ENCODE data around the gene BMP2K.

Gene BMP2K

DNA sequence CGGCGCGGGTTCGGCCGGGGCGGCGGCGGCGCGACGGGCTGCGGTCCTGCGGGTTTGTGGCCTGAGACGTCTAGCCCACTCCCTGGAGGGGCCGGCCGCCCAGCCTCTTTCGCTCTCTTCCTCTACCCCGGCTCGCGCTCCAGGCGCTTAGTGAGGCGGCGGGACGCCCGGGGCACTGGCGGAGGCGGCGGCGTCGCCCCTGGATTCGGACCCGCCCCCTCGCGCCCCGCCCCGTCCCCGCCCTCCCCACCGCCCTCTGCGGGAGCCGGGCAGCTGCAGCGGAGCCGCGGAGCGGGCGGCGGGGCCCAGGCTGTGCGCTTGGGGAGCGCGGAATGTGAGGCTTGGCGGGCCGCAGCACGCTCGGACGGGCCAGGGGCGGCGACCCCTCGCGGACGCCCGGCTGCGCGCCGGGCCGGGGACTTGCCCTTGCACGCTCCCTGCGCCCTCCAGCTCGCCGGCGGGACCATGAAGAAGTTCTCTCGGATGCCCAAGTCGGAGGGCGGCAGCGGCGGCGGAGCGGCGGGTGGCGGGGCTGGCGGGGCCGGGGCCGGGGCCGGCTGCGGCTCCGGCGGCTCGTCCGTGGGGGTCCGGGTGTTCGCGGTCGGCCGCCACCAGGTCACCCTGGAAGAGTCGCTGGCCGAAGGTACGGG lies at the start of gene BMP2K:
Gene BMP2K, plus strand, starts transcription at position 272 of the 650 bp plus-strand sequence. Its CDS starts 194 bp downstream, at position 466.
- peak; percentile 92 for DNase-seq (ENCODE audit: low spot score)

- no peak for DNase-seq (ENCODE audit: low spot score)
These were observed 49.6 kb upstream of the BMP2K start for GRCh38 chr4:78726546-78726945.

DNA sequence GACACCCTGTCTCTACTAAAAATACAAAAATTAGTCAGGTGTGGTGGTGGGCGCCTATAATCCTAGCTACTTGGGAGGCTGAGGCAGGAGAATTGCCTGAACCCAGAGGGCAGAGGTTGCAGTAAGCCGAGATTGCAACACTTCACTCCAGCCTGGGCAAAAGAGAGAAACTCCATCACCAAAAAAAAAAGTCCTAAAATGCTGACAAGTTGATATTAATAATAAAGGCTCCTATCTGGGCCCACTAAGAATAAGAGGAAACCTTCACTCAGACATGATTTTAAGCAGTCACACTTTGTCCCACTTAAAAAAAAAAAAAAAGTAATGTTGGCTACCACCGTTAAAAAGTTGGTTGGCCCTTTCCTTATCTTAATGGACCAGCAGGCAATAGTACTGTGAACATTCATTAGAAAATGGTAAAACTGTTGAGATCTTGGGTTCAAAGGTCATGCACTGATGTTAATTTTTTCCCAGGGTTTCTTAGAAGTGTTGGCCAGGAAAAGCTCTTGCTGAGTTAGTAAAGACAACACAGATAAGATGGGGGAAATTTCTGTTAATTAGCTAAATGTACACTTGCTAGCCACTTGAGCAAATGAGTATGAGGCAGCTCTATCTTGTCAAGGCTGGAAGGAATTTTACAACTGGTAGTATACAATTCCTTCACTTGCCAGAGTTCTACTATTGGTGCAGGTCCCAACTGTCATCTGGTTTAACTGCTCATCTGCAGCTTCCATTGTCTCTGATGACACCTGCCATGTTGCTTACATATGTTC lies 43.6 kb upstream of the BMP2K start:
- DNase-seq (ENCODE audit: low spot score) = no peak

DNA sequence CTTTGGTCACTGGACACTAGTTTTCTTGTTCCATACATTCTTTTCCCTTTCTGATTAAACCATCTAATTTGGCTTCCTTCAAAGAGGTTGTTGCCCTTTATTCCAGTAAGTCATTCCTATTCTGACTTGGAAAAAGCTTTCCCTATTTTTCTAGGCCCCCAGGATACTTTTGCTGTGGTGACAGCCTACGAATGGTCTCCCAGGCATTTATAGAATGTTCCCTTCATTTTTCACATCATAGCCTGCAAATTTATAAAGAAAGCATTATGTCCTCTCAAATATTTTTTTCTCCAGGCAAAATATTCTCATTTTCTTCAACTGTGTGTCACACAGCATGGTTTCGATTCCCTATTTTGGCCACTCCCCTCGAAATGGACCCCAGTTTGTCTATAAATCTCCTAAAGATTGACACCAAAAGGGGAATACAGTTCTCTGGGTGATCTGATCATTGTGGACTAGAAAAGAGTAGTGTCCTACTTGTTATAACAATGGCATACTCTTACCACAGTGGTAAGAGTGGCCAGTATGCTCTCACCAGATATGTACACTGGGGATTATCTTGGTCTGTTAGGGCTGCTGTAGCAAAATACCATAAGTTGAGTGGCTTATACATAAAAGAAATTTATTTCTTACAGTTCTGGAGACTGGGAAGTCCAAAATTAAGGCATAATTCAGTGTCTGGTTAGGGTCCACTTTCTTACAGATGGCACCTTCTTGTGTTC lies 41.5 kb upstream of the BMP2K start:
- no peak for DNase-seq (ENCODE audit: low spot score)

- DNase-seq (ENCODE audit: low spot score) = no peak
These were observed 40.5 kb upstream of the BMP2K start for GRCh38 chr4:78735697-78736096.

GRCh38 chr4:78737035-78737434 lies 39.1 kb upstream of the BMP2K start:
- DNase-seq (ENCODE audit: low spot score) = no peak

GRCh38 chr4:78737973-78738372 lies 38.2 kb upstream of the BMP2K start:
- DNase-seq (ENCODE audit: low spot score) = no peak

DNA sequence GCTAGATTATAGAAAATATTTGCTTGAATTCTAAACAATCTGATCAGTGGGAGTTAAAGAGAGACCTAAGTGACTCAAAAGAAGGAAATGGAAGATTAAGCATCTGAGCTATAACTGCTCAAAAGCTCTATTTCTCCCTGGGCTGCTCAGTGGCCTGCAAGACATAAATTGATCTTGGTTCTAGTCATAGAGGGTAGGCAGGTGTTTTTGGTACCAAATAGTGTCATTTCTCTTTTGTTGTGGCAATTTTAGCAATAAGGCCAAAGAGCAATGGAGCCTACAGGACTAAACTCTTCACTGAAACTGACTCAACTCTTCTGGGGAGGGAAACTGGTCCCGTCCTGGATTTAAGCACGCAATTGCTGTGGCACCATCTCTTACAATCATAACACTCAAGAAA lies 33.9 kb upstream of the BMP2K start:
- no peak for DNase-seq (ENCODE audit: low spot score)

DNA sequence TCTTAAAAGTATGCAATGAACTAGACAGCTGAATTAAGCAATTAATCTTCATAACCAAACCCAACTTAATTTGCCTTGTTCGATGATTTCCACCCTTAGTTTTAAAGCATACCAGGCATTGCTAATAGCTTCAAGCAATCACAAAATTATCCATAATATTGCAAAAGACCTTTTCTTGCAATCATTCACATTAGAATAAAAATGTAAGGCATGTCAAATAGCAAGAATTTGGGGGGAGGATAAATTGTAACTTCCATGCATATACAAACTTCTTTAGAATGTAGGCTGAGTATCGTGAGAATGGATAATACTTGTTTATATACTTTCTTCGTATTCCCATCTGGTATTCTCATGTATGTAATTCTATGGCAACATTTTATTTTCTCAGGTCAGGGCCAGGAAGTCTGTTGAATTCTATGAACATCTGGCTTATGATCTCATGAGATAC lies 28.7 kb upstream of the BMP2K start:
- DNase-seq (ENCODE audit: low spot score) = no peak

- DNase-seq (ENCODE audit: low spot score) = no peak
These were observed 27.8 kb upstream of the BMP2K start for GRCh38 chr4:78748381-78748780.

DNA sequence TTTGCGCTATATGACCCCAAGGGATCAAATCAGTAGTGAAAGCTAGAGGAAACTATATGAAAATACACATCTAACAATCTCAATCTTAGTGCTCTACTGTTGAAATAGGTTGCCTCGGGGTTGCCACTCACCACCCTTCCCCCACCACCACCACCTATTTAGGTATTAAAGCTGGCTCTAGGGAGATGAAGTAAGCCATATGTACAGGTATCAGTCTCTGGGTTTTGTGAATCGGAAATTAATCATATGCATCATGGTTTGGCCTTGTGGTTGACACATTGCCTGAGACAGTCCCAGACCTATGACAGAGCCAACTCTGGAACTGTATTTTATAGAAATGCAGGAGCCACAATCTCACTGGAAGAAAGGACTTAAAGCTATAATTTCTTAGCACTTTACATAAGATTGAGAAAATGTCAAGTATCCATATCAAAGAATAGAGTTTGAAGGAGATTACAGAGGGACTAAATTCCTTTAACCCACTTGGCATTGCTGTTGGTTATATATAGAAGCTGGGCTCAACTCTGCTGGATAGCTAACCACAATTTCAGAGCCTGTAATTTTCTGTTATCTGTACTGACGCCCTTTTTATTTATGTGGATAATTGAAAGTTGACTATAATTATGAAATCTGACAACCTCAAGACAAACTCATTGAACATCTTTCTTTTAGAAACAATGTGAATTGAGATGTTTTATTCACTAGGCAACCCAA lies 26.7 kb upstream of the BMP2K start:
- DNase-seq (ENCODE audit: low spot score) = no peak

GRCh38 chr4:78749972-78750727 lies 26.0 kb upstream of the BMP2K start:
- no peak for DNase-seq (ENCODE audit: low spot score)

DNA sequence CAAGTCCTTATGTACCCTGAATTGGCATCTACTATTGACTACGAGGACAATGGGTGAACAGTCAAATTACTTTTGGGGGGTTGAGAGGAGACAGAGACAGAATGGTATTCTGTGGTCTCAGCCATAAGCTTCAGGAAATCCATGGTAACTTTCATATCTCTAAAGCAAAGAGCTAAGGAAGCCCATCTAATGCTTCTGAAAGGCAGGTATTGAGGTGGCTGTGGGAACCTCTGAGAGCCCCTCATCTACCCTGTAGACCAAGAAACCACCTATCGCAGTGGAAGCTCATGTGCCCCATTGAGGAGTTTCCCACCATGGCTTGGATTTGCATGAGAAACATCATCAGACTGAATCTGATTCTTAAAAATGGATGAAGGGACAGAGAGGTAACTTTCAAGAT lies 23.1 kb upstream of the BMP2K start:
- no peak for DNase-seq (ENCODE audit: low spot score)

GRCh38 chr4:78754872-78755271 lies 21.3 kb upstream of the BMP2K start:
- DNase-seq (ENCODE audit: low spot score) = no peak

DNA sequence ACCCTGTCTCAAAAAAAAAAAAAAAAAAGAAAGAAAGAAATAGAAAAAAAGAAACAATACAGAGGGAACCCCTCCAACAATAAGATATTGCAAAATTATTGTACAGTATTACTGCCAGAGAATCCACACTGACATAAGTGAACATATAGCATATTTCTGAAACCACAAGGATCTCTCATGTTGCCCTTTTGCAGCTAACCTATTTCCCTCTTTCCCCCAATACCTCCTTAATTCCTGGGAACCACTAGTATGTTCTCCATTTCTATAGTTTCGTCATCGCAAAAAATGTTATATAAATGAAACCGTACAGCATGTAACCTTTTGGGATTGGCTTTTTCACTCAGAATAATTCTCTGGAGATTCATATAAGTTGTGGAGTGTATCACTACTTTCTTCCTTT lies 20.0 kb upstream of the BMP2K start:
- DNase-seq (ENCODE audit: low spot score) = no peak

DNA sequence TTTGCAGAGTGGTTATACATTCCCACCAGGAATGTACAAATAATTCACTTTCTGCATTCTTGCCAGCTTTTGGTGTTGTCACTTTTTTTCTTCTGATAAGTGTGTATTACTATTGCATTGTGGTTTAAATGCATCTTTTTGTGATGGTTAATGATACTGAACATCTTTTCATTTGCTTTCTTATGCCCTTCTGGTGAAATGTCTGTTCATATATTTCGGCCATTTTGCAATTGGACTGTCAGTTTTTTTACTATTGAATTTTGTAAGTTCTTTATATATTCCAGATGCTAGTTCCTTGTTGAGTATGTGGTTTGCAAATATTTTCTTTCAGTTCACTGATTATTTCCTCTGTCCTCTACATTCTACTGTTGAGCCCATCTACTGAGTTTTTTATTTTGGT lies 19.4 kb upstream of the BMP2K start:
- DNase-seq (ENCODE audit: low spot score) = no peak

- DNase-seq (ENCODE audit: low spot score) = no peak
These were observed 18.6 kb upstream of the BMP2K start for GRCh38 chr4:78757574-78757973.

DNA sequence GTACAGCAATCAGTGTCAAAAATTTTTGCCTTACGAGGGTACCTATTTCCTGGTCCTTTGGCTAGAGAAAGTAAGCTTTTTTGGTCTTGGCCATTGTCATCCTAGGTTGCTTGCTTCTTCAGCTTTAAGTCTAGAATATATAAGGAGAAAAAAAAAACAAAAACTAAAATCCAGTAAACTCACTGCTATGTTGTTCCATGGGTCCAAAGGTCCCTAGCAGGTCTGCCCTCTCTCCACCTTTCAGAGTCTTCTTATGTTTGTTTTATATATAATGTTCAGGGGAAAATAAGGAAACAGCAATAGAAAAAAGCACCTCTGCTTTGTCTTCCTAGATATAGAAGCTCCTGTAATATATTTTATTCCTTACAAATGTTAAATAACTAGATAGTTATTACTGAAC lies 18.1 kb upstream of the BMP2K start:
- DNase-seq (ENCODE audit: low spot score) = no peak

- no peak for DNase-seq (ENCODE audit: low spot score)
These were observed 13.6 kb upstream of the BMP2K start for GRCh38 chr4:78762529-78762928.

DNA sequence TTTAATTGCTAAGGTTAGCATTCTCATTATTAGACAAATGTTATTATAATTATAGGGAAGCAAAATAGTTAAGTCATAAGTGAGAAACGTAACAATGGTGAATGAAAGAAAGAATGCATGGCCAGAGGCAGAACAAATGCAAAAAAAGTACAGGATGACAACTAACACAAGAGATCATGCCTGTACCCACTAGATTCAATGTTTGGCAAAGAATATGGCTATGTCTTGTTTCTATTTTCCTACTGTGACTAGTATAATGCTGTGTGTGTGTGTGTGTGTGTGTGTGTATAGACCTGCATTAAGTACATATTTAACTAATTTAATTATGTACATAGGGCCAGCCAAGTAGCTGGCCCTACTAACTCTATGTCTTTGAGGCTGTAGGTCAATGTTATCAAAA lies 12.9 kb upstream of the BMP2K start:
- DNase-seq (ENCODE audit: low spot score) = no peak

- DNase-seq (ENCODE audit: low spot score) = no peak
These were observed 12.3 kb upstream of the BMP2K start for GRCh38 chr4:78763763-78764387.
